OCI-LY1 (cell line): Measurements from ENCODE around the gene FBXW12.

Experiments used
- EZH2 ChIP-seq: fragments of 200-600 bp; sonication (generic), shearing (Covaris generic); IDR thresholded peaks from 2 replicates; pipeline ENCODE4 v1.8.0; 2017; ENCODE audit warnings: borderline replicate concordance, mixed run types, mild to moderate bottlenecking, antibody characterized with exemption, low read length, moderate library complexity, mixed read lengths
- TF ChIP-seq, protein P1 (sequence below): fragments of 200-600 bp; sonication (generic), shearing (Covaris generic); IDR thresholded peaks from 2 replicates; pipeline ENCODE4 v1.5.1; 2017; ENCODE audit warnings: mild to moderate bottlenecking, antibody characterized with exemption, low read length, moderate library complexity, mixed read lengths

- TF ChIP-seq, protein P1, sequence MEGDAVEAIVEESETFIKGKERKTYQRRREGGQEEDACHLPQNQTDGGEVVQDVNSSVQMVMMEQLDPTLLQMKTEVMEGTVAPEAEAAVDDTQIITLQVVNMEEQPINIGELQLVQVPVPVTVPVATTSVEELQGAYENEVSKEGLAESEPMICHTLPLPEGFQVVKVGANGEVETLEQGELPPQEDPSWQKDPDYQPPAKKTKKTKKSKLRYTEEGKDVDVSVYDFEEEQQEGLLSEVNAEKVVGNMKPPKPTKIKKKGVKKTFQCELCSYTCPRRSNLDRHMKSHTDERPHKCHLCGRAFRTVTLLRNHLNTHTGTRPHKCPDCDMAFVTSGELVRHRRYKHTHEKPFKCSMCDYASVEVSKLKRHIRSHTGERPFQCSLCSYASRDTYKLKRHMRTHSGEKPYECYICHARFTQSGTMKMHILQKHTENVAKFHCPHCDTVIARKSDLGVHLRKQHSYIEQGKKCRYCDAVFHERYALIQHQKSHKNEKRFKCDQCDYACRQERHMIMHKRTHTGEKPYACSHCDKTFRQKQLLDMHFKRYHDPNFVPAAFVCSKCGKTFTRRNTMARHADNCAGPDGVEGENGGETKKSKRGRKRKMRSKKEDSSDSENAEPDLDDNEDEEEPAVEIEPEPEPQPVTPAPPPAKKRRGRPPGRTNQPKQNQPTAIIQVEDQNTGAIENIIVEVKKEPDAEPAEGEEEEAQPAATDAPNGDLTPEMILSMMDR, result no peak
- no peak for TF ChIP-seq EZH2
Measured at GRCh38 chr3:48411606-48412374, 39.8 kb downstream of the FBXW12 start.
